Jurkat, Clone E6-1 (cell line): ENCODE measurements around the gene ELP1.

Experiments used
- DNase-seq: peaks from one replicate; pipeline ENCODE4 v3.0.0-alpha.2; 2011; ENCODE audit warnings: low read depth, low spot score
- H3K4me3 ChIP-seq: 2 replicates; pipeline ENCODE4 v1.5.1; 2011; ENCODE audit warnings: mild to moderate bottlenecking, low read length, control low read depth, moderate library complexity

Gene ELP1

DNA sequence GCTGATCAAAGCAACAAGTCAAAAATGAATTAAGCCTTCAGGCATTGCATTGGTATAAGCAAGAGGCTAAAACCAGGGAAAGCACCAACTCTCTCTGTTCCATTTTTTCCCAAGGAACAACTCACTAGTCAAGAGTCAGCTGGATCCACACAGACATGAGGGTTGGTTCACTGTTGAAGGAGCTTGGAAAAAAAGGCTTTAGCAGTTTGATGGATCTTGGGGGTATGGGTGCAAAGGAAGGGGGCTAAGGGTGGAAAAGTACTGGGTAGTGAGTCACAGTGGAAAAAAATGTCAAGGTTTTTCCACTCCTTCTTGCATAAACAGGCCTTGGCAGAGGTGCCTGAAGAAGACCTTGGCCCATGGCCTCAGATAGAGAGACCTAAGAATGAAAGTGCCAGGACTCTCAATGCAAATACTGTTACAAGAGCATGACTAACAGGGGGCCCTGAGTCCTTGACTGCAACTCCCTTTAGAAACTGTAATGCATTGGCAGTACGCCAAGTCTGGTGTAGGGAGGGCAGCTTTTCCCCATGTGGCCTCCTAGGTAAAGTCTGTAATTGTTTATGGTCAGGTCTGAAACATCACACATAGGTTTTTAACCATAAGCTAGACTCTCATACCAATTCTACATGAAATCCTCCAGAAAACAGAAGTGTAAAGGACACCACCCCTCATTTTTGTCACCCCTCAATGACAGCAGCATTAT, 48.1 kb downstream of the ELP1 start:
- H3K4me3 ChIP-seq: no peak overlapping the region
- DNase-seq: peak; percentile 24

- no peak for DNase-seq
- no peak overlapping the region for H3K4me3 ChIP-seq
Measured at GRCh38 chr9:108884701-108885100, 49.2 kb downstream of the ELP1 start.

GRCh38 chr9:108883085-108883484, 50.8 kb downstream of the ELP1 start:
- no peak overlapping the region for H3K4me3 ChIP-seq
- no peak for DNase-seq

DNA sequence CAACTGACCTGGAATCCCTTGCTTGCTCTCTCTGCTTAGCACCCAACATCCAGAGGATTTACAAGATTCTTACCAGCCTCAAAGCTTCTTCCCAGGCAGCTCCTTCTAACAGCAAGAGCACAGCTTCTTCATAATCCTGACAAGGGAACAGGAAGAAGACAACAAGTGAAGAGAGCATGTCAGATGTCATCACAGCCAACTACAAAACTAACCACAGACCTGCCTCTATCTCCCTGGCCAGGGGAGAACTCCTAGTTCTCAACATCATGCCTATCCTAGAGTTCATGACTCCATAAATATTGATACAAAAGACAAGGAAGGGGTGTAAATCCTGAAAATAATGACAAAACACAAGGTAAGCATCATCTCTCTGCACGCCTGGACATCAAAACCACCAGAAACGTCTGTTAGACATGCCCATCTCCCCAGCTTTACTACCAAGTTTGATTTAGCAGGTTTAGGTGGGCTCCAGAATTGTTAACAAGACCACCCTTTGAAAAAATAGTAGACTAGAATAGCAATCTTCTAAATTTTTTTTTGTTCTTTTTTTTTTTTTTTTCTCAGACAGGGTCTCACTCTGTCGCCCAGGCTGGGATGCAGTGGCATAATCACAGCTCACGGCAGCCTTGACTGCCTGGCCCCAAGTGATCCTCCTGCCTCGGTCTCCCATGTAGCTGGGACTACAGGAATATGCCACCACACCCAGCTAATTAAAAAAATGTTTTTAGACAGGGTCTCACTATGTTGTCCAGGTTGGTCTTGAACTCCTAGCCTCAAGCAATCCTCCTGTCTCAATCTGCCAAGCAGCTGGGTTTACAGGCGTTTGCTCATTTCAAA, 51.7 kb downstream of the ELP1 start:
- H3K4me3 ChIP-seq: no peak overlapping the region
- no peak for DNase-seq

- no peak for DNase-seq
- no peak overlapping the region for H3K4me3 ChIP-seq
Measured at GRCh38 chr9:108880738-108881316, 53.1 kb downstream of the ELP1 start.

GRCh38 chr9:108877524-108877923, 56.4 kb downstream of the ELP1 start:
- no peak for DNase-seq
- no peak overlapping the region for H3K4me3 ChIP-seq

GRCh38 chr9:108876425-108876824, 57.5 kb downstream of the ELP1 start:
- no peak for DNase-seq
- H3K4me3 ChIP-seq: no peak overlapping the region

DNA sequence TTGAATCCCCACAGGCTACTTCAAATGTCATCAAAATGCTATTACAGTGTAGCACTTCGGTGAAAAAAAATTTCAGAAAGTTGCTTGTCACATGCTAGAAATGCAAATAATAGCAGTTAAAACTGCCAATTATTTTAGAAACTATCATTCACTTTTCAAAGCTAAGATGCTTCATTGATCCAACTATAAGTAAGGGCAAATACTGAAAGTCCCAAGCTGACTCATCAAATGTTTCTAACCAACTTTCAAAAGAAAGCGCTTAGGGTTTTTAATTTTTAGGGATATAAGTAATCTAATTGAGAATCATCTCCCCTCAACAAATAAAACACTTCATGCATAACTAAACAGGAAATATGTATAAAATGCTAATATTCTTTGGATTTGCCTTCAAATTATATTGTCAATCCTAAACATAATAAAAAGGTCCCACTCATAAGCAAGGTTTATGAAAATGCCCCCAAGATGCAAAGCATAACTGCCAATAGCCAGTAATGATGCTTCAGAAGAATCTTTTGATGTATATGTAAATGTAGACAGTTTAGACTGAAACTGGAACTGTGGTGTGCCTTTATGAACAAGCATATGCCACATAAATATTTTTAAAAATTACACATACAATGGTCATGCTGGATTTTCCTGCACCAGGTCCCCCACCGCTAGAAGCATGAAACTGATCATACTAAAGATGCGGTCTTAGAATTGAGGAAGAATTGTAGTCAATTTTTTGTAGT, 59.7 kb downstream of the ELP1 start:
- DNase-seq: no peak
- H3K4me3 ChIP-seq: no peak overlapping the region

- DNase-seq: no peak
Measured at GRCh38 chr9:108869092-108869725, 64.7 kb downstream of the ELP1 start.

GRCh38 chr9:108867829-108868228, 66.1 kb downstream of the ELP1 start:
- no peak for DNase-seq
- no peak overlapping the region for H3K4me3 ChIP-seq

More at GRCh38 chr9:108869092-108869725, 64.7 kb downstream of the ELP1 start:
- H3K4me3 ChIP-seq: no peak overlapping the region

DNA sequence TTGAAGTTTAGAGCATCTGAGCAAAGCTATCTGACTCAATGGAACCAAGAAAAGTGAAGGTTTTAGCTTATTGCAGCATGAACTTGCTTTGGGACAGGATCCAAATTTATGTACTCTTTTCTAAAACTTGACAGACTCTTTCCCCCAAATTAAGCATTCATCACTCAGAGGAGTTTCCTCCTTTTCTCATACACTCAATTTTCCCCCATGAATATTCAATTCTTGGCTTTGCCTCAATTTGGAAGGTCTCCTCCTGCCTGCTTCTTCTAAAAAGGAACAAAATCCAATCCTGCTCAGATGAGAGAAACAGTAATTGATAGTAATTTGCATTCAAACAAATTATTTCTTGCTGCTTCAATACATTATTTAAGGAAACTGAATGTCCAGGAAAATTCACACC, 66.8 kb downstream of the ELP1 start:
- no peak overlapping the region for H3K4me3 ChIP-seq

DNA sequence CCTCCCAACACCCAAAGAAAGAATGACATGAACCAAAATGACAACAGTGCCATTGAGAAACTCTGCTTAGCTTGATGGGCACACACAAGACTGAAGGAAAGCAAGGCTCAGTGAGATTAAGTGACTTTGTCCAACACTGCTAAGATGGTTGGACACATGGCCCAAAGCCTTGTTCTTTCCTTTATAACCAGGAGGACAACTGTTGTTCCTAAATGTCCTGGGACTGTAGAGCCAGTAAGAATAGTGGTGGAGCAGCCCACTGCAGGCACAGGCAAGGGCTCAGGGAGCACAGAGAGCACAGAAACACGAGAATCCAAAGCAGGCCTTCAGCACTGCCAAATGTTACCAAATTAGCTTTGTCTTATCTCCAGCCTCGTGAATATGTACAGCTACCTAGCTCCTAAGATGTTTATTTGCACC, 67.9 kb downstream of the ELP1 start:
- no peak overlapping the region for H3K4me3 ChIP-seq
- no peak for DNase-seq

More for the DNA sequence above, 66.8 kb downstream of the ELP1 start:
- no peak for DNase-seq

DNA sequence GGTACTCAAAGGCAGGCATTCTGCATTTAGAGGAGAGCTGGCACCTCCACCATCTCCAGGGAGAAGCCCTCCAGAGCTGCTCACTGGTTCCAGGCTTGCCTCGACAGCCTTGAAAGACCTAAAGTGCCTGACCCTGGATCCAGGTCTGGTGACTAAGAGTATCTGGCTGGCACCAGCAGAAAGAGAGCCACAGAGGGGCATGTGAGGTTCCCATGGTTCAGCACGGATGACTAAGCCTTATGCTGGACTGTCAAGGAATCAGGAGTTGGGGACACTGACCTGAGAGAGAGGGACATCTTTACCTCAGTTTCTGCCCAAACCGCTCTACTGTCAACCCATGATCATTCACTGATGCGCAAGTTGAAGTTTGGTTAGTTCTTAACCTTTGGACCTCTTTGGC, 68.9 kb downstream of the ELP1 start:
- no peak for DNase-seq
- no peak overlapping the region for H3K4me3 ChIP-seq

GRCh38 chr9:108864446-108864845, 69.5 kb downstream of the ELP1 start:
- no peak overlapping the region for H3K4me3 ChIP-seq
- DNase-seq: no peak

- H3K4me3 ChIP-seq: no peak overlapping the region
- DNase-seq: no peak
Measured at GRCh38 chr9:108863891-108864290, 70.0 kb downstream of the ELP1 start.

DNA sequence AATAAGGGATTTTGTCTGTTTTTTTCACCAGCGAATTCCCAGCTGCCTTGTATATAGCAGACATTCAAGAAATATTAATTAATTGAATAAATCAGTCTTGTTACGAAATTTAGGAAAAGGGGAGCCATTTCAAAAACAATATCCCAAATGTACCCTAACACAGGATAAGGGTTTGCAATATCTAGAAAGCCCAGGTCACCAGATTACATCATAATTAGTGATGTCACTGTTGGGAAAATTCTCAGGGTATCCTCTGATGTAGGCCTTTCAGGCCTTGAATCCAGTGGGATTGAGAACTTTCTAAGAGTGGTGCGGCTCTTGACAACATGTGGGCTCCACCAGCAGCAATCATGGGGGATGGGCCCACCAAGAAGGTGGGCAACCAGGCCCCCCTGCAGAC, 71.9 kb downstream of the ELP1 start, which contains the start of gene ACTL7A:
Gene ACTL7A (plus strand): TSS at position 270 of the 400 bp plus-strand sequence. CDS start 57 bp downstream, at position 327.
- no peak for DNase-seq
- H3K4me3 ChIP-seq: no peak within 1 kb of the TSS

- H3K4me3 ChIP-seq: no peak overlapping the region
- no peak for DNase-seq
Measured at GRCh38 chr9:108861464-108861863, 72.5 kb downstream of the ELP1 start.

DNA sequence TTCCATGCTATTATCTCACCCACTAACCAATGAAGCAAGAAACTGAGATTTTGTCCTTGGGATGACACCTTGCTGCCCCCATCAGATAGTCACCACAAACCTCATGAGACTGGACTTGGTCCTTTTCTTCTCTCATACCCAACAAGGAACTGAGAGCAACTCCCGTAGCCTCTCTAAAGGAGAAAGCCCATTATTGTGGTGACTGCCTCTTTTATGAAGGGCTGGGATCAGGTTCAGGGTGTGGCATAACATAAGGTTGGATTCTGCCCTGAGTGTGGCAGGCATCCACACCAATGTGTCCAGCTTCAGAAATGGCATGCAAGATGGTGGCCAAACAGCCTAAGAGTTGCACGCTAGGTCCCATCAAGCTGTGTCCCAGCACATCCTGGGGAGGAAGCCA, 73.2 kb downstream of the ELP1 start:
- DNase-seq: no peak
- H3K4me3 ChIP-seq: no peak overlapping the region

- no peak overlapping the region for H3K4me3 ChIP-seq
- DNase-seq: no peak
Measured at GRCh38 chr9:108860354-108860753, 73.6 kb downstream of the ELP1 start.
